ENCODE results near the gene TMED10.

GRCh38 chr14:75200451-75200850, 24.0 kb upstream of the TMED10 start:
- TF ChIP-seq CTCF (conservative IDR thresholded peaks at IDR 0.05) (no peak), EZH2 (IDR thresholded peaks at IDR 0.05; ENCODE audit: low read depth) (no peak)

Data from PC-9 (cell line).